ENCODE results near the gene ACBD3.

Gene ACBD3

DNA sequence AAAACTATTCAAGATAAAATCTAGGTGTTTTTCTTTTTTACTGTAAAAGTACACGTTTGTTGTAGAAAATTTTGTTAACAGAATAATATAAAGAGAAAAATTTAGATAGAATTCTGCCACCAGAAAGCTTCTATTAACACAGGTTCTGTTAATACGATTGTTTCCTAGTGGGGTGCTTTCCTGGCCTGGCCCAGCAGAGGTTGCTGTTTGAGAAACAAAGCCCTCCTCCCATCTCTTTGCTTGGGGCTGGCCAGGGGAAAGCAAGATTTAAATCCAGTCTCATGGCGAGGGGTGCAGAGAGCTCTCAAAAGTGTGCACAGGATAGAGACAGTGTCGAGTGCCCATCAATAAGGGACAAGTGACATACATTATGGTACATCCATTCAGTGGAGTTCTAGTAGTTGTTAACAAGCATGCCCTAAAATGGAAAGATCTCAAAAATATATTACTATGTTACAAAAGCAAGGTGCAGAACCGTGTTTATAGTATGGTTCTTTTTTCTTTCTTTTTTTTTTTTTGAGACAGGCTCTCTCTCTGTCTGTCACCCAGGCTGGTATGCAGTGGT, 14.6 kb upstream of the ACBD3 start:
- no peak for DNase-seq (ENCODE audit: low read depth, low spot score)

DNA sequence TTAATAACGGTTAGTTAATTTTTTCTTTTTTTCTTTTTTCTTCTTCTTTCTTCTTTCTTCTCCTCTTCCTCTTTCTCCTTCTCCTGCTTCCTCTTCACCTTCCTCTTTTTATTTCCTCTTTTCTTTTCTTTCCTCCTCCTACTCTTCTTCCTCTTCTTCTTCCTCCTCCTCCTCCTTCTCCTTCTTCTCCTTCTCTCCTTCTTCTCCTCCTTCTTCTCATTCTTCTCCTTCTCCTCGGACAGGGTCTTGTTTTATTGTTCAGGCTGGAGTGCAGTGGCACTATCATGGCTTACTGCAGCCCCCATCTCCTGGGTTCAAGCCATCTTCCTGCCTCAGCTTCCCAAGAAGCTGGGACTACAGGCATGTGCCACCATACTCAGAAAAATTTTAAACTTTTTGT, 13.4 kb upstream of the ACBD3 start:
- no peak for DNase-seq (ENCODE audit: low read depth, low spot score)

DNA sequence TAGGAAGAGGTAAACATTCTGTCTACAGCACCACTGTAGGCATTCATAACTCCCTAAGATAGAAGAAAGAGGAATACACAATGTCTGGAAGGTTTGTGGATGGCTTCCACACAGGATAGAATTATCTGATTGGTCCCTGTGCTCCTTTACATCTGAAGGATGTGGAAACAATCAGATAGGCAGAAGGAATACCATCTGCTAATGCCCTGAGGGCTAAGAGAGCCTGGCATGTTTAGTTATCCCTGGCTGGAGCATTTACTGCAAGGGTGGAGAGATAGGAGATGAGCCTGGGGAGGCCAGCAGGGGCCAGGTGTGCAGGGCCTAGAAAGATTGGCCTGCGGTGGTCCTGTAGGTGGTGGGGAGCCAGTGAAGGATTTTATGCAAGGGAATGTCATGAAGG, 8.6 kb upstream of the ACBD3 start:
- no peak for DNase-seq (ENCODE audit: low read depth, low spot score)

DNA sequence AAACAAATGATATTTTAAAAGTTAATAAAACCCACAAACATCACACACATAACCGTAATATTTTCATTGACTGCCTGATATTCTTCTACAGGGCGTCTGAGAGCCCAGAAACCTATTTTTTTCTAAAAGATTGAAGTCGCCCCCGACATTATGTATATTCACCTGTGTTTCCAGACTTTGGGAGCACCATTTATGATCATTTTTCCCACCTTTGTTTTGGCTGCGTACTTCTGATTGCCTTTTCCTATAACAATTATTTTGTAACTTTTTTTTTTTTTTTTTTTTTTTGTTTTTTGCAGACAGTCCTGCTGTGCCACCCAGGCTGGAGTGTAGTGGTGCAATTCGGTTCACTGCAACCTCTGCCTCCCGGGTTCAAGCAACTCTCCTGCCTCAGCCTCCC, 839 bp upstream of the ACBD3 start:
- DNase-seq (ENCODE audit: low read depth, low spot score) = no peak

DNA sequence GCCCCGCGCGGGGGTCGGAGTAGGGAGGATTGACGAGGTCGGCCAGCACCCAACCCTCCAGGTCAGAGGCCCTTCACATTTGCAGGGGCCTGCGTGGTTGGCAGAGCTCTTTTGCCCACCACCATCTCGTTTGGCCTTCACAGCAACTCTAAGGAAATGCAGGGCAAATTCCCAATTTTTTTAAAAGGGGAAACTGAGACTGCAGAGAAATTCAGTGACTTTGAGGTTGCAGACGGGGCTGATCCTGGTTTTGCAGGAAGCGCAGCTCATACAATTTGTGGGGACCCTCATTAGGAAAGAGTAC, 430 bp upstream of the ACBD3 start:
- DNase-seq (ENCODE audit: low read depth, low spot score) = no peak

DNA sequence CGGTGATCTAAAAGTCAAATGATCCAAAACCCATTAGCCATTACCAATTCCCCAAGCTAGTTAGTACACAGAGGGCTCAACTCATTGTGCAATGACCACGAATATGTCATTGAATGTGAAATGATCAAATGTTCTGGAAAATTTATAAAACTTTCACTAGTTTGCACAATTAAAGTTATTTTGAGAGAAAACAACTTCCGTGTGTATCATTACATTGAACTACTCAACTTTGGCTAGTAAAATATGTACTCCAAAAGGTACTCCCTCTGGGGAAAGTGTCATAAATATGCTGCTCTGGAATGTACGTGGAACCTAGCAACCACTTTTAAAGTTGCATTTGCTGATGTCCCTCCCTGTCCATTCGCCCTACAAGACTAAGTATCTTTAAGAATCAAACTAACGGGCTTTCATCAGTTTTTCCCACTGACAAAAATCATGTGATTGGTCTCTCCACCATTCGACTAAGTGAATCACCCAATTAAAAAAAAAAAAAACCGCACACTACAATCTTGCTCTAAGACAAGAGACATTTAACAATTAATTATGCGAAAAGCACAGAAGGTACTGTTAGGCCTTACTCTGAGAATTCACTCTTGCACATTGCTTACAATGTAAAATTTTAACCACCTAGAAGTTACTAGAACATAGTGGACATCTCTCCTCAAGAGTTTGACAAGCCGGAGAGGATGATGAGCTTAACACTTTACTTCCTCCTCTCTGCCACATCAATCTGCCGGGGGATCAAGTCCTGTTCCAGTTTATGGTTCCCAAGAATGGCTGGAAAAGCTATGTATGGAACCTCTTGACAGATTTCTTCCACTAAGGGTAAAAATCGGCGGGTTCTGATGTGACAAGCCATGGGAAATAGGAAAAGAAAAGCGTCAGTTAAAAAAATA, 1.2 kb downstream of the ACBD3 start:
- no peak for DNase-seq (ENCODE audit: low read depth, low spot score)

DNA sequence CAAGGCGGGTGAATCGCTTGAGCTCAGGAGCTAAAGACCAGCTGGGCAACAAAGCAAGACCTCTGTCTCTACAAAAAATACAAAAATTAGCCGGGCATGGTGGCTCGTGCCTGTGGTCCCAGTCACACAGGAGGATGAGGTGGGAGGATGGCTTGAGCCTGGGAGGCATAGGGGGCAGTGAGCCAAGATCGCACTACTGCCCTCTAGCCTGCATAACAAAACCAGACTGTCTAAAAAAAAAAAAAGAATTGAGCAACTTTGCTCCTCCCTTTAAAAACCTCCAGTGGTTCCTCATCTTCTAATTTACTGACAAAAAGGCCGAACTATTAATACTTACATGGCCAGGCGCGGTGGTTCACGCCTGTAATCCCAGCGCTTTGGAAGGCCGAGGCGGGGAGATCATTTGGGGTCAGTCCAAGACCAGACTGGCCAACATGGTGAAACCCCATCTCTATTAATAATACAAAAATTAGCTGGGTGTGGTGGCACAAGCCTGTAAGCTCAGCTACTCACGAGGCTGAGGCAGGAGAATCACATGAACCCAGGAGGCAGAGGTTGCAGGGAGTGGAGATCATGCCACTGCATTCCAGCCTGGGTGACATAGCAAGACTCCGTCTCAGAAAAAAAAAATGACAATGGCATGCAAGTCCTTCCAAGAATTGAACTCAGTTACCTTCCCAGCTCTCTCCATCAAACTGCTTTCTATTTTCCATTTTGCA, 4.4 kb downstream of the ACBD3 start:
- DNase-seq (ENCODE audit: low read depth, low spot score) = no peak

DNA sequence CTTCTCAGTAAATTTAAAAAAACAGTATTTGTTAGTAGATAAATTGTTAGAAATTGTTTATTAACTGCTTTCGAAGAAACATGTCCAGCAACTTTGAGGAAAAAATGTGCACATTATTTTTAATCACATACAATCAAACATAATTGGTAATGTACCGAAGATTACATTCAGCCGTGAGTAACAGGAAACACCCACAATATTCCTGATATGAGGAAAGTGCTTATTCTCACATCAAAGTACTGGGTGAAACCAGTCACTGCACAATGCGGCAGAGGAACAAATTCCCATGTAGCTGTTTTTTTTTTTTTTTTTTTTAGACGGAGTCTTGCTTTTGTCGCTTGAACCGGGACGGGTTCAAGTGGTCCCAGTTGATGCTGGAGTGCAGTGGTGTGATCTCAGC, 9.7 kb downstream of the ACBD3 start:
- no peak for DNase-seq (ENCODE audit: low read depth, low spot score)

DNA sequence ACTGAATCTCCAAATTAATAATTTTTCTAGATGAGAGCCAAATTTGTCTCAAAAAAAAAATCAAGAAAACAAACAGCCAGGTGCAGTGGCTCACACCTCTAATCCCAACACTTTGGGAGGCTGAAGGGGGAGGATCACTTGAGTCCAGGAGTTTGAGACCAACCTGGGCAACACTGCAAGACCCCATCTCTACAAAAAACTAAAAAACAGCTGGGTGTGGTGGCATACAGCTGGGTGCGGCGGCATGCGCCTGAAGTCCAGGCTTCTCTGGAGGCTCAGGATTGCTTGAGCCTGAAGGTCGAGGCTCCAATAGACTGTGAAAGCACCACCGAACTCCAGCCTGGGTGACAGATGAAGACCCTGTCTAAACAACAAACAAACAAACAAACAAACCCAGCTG, 14.0 kb downstream of the ACBD3 start:
- no peak for DNase-seq (ENCODE audit: low read depth, low spot score)

DNA sequence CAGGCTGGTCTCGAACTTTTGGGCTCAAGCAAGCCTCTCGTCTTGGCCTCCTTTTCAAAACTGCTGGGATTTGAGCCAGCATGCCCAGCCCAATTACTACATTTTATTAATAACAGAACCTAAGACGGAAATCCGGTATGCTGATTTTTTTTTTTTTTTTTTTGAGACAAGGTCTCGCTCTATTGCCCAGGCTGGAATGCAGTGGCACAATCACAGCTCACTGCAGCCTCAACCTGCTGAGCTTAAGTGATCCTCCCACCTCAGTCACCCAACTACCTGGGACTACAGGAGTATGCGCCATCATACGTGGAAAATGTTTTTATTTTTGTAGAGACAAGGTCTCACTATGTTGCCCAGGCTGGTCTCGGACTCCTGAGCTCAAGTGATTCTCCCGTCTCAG, 20.2 kb downstream of the ACBD3 start:
- no peak for DNase-seq (ENCODE audit: low read depth, low spot score)

DNA sequence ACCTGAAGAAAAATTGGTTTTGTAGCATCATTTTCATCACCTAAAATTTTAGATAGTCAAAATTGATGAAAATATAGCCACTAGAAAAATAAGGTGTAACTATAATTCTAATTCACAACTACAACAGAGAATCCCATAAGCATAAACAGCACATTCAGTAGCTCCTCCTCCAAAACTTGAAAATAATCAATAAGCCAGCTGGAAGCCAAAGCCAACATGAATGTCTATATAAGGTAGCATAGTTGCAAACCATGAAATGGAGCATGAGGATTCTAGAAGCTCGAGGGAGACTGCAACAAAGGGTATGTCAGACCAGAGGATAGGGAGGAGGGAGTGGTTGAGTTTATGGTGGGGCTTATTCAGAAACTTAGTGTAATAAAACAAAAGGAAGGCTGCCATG, 22.4 kb downstream of the ACBD3 start:
- DNase-seq (ENCODE audit: low read depth, low spot score) = no peak

DNA sequence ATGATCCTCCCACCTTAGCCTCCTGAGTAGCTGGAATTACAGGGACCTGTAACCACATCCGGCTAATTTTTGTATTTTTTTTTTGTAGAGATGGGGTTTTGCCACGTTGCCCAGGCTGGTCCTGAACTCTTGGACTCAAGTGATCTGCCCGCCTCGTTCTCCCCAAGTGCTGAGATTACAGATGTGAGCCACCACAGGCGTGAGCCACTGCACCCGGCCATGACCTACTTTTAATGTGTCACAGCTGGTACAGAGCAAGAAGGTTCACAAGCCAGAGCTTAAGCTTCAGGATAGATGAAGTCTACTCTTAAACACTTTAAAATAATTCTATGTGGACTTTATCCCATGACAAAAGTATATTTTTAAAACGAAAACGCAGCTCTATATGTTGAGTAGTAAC, 23.6 kb downstream of the ACBD3 start:
- DNase-seq (ENCODE audit: low read depth, low spot score) = no peak

DNA sequence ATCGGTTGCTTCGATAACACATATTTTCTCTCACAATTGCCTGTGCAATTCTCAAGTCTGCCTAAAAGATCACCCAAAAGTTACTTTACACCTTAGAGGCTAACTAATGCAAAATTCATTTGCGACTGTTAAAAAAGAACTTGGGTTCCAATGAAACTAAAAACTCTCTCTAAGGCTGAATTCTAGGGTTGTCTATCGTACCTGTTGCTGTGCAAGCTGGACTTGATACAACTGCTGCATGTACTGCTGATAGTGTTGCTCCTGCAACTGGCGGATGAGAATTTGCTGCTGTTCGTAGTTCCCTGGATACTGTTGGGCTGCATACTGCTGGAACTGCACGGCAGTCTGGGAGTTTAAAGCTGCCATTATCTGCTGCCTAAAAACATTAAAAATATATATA, 27.6 kb downstream of the ACBD3 start:
- no peak for DNase-seq (ENCODE audit: low read depth, low spot score)

DNA sequence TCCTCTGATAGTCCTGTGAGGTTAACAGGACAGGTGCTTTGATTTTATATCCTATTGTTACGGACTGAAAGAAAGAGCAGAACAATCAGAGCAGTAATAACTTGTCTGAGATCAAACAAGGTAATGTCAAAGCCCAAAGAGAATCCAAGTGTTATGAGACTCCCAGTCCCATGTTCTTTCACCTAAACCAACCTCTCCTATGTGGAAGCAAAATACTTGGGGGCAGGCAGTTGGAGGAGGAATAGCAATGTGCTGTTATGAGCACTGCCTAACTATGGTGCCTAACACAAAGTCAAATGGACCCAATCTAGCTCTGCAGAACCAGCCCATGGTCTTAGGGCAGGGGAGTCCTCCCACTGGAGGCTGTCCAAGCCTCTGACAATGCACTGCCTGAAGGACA, 28.1 kb downstream of the ACBD3 start:
- no peak for DNase-seq (ENCODE audit: low read depth, low spot score)

DNA sequence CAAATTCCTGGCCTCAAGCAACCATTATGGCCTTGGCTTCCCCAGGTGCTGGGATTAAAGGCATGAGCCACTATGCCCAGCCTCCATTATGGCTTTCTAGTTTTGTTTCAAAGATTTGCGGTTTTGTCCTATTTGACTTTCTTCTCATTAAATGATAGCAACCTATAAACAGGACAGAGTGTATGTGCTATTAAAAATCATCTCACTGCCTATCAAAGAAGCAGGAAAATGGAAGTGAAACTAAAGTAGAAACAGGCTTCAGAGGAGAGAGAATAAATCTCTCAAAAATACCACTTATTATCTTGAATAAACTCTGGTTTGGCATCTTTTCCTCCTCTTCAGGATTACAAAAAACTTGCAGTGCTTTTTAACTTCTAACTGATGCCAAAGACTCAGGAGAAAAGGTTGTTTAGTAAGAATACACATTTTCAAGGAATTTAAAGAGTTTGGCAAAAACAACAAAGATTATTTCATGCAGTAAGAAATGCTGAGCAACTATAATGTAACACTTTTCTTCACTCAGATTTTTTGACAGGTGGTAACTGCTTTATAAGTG, 28.7 kb downstream of the ACBD3 start:
- no peak for DNase-seq (ENCODE audit: low read depth, low spot score)

DNA sequence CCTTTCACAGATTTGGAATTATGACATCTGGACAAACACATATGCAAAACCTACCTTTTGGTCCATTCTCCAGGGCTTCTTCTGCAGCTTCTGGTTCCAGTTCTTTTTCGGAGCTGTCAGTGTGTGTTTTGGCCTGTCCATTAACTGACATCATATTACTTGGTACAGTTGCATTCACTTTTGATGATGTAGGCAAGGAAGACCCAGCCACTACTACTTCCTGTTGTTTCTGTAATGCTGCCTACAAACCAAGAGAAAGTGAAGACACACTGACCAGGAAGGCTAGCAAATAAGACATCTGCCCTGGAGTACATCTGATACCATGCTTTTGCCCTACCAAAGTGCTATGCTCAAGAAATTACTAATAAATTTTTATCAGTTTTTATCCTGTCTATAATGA, 31.9 kb downstream of the ACBD3 start:
- no peak for DNase-seq (ENCODE audit: low read depth, low spot score)

DNA sequence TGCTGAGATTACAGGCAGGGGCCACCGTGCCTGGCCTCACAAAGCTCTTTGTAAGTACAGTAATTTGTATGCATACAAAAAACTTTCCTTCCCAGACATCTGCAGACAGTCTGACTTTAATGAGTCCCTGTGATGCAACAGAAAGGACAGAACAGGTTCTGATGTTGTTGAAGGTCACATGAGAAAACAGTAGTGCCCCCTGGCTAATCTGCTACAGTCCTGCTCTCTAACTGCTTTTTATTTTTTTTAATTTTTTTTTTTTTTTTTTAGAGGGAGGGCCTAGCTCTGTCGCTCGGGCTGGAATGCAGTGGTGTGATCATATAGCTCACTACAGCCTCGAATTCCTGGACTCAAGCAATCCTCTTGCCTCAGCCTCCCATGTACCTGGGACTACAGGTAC, 36.7 kb downstream of the ACBD3 start:
- DNase-seq (ENCODE audit: low read depth, low spot score) = no peak

DNA sequence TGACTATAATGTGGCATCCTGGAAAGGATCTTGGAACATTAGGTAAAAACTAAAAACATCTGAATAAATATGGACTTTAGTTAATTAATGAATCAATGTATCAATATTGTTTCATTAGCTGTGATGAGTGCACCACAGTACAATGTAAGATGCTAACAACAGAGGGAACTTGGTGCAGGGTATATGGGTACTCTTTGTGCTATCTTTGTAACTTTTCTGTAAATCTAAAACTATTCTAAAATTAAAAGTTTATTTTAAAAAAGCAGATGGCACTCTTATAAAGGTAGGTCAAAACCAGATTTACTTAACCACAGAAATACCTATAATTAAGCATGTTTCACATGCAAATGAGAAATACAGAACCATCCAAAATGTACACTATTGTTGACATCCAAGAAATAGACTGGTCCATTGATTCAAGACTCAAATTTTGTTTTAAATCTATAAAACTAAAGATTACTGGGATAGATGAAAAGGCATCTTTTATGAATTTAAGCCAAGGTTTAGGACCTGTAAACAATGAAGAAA, 38.4 kb downstream of the ACBD3 start:
- DNase-seq (ENCODE audit: low read depth, low spot score) = no peak

DNA sequence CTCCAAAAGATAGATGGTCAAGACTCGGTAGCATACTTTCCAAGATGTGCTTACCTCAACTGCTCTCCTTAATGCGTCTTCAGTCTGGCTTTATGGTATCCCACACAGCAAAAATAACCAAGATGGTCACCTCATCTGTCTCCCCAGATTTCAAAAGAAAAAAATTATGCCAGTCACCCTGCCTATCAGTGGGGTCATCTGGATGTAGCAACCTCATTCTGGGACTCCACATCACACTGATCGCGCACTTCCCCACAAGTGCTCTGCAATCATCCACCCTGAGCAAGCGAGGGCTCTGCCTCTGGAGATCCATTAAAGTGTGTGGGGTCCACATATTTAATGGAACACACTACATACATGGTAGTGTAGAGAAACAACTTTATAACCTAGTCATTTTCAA, 42.5 kb downstream of the ACBD3 start:
- no peak for DNase-seq (ENCODE audit: low read depth, low spot score)

DNA sequence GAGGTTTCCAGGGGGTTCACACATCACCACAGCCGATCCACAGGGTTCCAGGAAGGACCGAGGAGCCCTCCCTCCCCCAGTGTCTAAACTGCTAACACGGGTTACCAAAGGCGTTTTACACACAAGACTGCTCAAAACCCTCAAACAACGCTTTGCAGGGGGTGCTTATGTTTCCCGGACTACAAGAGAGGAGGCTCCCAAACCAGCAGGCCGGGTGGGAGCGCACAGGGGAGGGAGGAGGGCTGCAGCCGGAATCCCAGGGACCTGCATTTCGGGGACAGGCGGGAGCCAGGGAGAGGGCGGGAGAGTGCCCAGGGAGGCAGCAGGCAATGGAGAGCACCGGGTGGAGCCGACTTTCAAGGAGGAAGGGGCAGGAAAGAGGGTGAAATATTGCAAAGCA, 50.8 kb downstream of the ACBD3 start:
- DNase-seq (ENCODE audit: low read depth, low spot score) = no peak

DNA sequence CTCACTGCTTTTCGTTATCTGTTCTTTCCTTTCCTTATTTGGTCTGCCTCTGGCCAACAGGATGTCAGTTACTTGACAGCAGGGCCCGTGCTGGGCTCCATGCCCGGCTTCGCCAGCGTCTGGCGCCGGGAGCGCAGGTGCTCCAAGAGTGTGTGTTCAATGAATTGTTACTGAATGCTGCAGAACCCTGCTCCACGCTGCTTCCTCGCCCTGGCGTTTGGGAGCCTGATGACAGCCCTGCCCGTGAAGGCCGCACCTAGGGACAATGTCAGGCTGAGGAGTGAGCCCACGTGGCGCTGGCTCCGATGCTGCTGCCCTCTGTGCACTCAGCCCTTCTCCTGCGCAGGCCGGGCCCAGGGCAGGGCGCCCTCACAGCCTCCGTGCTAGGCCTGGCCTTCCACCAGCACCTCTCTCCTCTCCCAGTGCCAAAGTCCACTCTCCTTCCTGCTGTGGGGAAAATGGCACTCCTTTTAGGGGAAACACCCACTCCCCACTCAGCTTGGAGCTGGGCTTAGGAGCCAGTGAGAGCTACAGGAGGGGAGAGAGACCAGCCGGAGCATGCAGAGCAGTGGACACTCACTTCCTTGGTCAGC, 51.4 kb downstream of the ACBD3 start:
- no peak for DNase-seq (ENCODE audit: low read depth, low spot score)
